UCSD-AML1 (cell line): ENCODE results near the gene TIAM2.
"Not testable (repeated sequence)": the region's sequence is repeated elsewhere in the genome, so short reads cannot be mapped to it uniquely, and the experiment has no call there.

Source experiments
- DNase-seq: peaks from one replicate; lab custom pipeline; 2025; ENCODE audit not compliant: unreplicated experiment; lab: John Stamatoyannopoulos, UW

Gene TIAM2

DNA sequence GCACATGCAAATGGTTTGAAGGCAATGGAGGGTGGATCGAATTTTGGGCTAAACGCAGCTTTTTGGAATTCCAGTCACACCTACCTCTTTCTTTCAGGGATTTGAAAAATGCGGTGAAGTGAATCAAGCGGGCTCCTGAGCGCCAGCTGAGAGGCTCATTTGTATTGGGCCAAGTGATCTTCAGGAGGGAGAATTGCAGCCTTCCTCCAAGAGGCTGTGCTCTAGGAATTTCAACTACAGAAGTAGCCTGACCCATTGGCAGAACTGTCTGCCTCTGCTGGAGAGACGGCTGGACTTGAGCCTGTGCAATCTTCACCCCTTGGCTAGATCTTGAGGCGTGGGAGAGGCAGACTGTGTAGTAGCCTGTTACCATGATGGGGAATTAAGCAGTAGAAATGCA lies 5.7 kb upstream of the TIAM2 start:
- DNase-seq: no peak

GRCh38 chr6:154991207-154991606 lies 3.9 kb upstream of the TIAM2 start:
- no peak for DNase-seq

DNA sequence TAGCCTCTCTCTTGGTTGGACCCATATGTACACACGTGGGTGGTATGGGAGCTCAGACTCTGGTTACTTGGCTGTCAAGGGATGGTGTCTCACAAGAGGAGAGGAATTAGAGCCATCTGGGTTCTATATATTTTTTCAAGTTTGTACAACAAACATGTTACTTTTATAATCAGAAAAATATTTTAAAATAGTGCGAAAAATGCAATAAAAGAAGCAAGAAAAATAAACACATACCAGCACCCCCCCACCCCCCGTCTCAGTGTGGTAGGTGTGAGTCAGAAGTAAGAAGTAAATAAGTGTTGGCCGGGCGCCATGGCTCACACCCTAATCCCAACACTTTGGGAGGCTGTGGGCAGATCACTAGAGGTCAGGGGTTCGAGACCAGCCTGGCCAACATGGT lies 2.1 kb upstream of the TIAM2 start:
- no peak for DNase-seq

GRCh38 chr6:154993710-154994109 lies 1.4 kb upstream of the TIAM2 start:
- no peak for DNase-seq

DNA sequence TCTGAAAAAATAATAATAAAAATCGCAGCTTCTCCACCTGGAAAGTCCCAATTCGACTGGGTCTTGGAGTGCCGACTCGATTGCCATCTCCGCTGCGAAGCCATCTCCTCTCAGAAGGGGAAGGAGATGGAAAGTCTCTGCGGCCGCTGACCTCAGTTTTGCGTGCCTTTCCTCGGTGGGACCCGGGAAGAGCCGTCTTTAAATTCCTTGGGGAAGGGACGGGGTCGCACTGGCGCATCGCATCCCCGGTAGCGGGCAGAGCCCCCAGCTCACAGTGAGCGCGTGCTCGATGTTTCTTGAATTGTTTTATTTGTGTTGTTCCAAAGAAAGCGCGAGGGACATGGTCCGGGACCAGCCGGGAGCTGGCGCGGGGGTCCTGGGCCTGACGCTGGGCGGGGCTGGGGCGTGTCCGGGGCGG lies 270 bp upstream of the TIAM2 start:
- DNase-seq: no peak

GRCh38 chr6:154996016-154996590 lies 988 bp downstream of the TIAM2 start:
- DNase-seq: no peak

DNA sequence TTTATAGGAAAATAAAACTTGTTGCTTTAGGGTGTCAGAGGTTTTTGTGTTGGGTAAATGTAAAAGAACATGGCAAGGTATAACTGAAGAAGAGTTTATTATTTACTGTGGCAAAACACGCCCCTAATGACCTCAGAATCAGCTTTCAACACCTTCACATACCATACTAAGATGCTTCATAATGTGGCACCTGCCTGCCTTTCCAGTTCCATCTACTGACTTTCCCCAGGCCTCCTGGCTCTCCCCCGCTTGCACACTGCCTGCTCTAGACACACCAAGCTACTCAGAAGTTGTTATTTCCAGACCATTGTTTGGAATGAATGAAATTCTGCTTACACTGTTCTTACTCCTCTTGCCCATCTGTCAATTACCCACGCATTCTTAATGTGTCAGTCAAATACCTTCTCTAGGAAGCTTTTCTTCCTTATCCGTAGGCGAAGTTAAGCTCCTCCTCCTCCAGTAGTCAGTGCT lies 1.8 kb downstream of the TIAM2 start:
- DNase-seq: no peak

- DNase-seq: no peak
These were observed 3.7 kb downstream of the TIAM2 start for GRCh38 chr6:154998855-154999254.

DNA sequence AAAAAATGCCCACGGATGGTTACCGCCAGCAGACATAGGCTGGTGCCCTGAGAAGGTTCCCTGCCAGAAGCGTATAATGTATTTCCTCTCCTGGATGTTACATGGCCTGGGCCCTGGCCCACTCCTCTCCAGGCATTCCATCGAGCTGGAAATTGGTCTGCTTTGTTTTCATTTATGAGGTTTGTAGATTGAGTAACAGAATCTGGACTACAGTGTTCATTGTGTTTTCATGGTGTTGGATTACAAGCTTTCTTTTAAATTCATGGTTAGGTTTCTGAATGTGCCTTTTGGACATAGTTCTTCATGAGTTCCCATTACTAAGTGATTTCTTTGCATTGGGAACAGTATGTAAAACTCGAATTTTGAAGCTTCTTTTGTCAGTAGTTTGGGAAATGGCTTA lies 6.4 kb downstream of the TIAM2 start:
- no peak for DNase-seq

DNA sequence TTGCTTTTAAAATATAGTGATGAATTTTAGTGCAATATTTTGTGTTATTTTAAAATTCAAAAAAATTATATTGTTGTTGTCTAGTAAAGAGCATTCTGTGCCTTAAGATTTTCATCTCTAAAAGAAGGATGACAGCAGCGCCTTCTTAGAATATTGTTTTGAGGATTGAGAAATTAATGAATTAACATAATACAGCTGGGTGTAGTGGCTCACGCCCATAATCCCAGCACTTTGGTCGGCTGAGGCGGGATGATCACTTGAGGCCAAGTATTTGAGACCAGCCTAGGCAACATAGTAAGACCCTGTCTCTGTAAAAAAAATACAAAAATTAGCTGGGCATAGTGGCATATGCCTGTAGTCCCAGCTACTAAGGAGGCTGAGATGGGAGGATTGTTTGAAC lies 6.8 kb downstream of the TIAM2 start:
- no peak for DNase-seq

DNA sequence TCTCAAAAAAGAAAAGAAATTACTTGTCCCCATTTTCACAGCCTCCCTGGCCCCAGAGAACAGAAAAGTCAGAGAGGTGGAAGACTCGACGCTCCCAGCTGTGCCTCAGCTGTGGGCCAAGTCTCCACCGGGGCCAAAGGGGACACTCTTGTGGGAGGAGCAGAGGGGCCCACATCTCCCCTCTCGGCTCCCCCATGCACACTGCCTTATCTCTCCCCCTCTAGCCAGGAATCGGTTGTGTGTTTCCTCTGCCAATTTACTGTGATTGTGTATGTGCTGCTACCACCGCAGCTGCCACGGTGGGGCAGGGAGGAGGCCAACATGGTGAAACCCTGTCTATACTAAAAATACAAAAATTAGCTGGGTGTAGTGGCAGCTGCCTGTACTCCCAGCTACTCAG lies 8.4 kb downstream of the TIAM2 start:
- no peak for DNase-seq

DNA sequence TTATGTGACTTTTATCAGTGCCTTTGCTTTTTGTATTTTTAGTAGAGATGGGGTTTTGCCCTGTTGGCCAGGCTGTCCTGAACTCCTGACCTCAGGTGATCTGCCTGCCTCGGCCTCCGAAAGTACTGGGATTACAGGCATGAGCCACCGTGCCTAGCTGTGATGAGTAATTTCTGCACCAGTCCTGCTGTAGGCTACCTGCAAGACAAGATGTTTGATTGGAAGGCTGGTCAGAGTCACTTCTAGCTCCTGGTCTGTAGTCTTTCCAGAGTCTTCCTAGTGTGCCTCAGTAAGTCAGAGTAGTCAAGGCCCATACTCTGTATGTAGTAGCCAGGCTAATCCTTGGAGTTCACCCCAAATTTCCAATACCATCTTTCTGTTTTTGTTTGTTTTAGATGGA lies 8.9 kb downstream of the TIAM2 start:
- DNase-seq: no peak

GRCh38 chr6:155004576-155005372 lies 9.7 kb downstream of the TIAM2 start:
- DNase-seq: no peak

DNA sequence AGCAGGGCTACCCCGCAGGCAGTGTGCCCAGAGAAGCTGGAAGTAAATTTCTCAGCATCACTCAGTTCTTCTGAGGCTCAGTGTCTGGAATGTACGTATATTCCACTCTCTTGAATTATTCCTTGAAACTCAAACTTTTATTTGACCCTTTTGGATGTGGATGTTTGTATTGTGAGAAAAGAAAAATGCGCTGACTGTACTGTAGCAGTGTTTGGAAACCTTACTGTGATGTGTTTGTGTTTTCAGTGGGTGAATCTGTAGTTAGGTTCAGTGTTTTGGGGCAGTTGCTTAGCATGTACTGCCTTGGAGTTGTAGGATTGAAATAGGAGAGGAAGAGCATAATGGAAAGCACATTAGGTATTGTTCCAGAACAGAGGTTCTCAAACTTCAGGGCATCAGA lies 13.5 kb downstream of the TIAM2 start:
- no peak for DNase-seq

- DNase-seq: no peak
These were observed 15.8 kb downstream of the TIAM2 start for GRCh38 chr6:155010940-155011339.

DNA sequence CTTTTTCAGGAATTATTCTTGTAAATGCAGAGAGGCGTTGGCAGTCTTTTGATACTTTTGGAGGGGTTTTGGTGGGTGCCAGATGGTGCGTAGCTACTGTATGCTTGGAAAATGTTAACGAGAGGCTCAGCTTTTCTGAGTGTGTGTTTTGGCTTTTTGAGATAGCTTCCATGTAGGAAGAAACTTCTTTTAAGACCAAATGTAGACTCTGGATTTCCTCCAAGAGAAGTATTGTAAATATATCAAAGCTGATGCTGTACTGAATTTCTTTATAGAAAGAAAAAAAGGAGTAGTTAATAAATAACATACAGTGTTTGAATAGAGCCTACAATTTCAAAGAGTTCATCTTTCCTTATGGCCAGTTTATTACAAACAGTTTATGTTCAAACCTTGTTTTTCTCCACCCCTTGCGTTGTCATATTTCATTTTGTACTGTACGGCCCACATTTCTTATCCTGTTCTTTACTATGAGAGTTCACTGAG lies 16.7 kb downstream of the TIAM2 start:
- no peak for DNase-seq

DNA sequence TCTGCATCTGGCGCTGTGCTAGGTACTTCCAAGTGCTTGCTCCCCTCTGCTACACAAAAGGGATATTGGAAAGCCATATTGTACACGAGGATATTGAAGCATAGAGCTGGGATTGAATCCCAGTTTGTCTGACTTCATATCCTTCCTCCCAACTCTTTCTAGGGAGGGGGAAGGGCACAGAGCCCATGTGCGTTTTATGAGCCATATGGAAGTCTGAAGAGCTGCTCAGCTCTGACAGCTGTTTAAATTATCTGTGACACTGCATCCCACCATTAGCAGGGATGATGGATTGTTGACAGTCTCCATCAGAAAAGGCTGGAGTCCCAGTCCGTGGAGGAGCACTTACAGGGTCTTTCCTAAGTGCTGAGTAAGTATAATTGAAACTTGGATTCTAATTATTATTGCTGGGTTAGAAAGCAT lies 18.4 kb downstream of the TIAM2 start:
- no peak for DNase-seq

GRCh38 chr6:155014137-155014536 lies 19.0 kb downstream of the TIAM2 start:
- DNase-seq: no peak

DNA sequence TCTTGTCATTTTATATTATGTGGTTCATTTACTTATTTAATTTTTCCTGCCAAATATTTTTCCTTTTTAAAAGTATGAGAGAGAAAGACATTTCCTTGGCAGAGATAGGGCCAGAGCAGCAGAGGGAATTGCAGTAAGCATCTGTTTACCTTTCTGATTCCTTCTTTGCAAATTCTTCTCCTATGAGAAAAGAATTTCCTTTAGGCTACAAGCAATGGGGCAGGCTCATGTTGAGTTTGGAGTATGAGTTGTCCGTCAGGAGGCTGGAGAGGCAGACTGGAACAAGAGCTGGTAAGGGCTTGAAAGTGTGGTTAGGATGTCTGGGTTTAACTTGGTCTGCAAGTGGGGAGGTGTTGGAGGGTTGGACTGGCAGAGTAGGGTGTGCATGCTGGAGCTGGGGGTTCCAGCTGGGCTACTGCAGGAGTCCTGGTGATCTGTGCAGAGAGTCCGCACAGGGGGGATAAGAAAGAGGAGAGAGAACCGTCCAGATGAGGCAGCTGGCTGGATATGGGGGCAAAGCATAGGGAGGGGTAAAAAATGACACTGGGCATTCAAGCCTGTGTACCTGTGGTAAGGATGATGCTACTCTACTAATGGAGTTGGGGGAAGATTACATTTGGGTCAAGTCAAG lies 19.7 kb downstream of the TIAM2 start:
- no peak for DNase-seq

- DNase-seq: not testable (repeated sequence)
These were observed 23.3 kb downstream of the TIAM2 start for GRCh38 chr6:155018415-155018814.

DNA sequence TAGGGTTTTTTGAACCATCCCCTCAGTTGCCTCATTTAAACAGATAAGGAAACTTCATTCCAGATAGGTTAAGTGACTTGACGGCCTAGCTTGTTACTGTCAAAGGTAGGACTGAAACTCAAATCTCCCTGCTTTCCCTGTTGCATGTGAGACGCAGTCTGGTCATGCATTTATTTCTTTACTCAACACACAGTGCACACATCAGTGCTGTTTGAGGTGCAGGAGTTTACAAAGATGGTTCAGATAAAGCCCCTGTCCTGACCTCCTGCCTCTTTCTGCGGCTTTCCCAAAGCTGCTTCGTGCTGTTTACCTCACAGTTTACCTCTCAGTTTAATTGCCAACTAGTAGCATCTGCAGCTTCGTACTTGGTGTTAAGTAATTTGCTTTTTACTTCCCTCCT lies 26.6 kb downstream of the TIAM2 start:
- no peak for DNase-seq

- no peak for DNase-seq
These were observed 27.6 kb downstream of the TIAM2 start for GRCh38 chr6:155022721-155023120.
